ENCODE data around the gene DDX3X. TPM values are rescaled to one million over a fixed set of nuclear protein-coding genes. Genes with fewer than 3 reads are reported as not detected.

DDX3X gene
- total RNA-seq, 1 donor from 2014 or later, result 235 TPM

DNA sequence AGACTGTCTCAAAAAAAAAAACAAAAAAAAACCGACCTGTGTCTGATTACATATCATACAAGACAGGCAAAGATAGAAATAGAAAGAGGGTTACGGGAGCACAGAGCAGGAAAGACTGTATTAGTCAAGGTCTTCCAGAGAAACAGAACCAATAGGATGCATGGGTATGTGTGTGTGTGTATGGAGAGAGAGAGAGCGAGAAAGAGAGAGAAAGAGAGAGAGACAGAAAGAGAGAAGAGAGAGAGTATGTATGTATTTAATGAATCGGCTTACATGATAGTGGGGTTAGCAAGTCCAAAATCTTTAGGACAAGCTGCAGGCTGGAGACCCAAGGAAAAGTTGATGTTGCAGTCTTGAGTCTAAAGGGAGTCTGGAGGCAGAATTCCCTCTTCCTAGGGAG lies 7.5 kb upstream of the DDX3X start:
- DNase-seq (ENCODE audit: extremely low read depth, low read depth, low spot score), result no peak

DNA sequence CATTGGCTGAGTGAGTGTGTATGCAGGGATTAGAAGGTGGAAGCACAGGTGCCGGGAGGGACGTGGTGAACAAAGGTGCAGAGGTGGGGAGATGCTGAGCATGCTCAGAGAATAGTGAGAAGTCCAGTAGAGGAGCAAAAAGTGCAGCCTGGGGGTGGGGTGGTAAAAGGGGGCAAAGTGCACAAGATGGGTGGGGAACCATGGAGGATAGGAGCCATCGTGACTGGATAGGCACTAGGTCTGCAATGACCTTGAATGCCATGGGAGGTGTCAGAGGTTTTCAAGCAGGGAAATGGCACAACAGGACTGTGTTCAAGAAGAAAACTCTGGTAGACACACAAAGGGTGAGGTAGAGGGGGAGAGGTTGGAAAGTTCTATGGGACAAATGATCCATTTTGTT lies 6.6 kb upstream of the DDX3X start:
- no peak for DNase-seq (ENCODE audit: extremely low read depth, low read depth, low spot score)

DNA sequence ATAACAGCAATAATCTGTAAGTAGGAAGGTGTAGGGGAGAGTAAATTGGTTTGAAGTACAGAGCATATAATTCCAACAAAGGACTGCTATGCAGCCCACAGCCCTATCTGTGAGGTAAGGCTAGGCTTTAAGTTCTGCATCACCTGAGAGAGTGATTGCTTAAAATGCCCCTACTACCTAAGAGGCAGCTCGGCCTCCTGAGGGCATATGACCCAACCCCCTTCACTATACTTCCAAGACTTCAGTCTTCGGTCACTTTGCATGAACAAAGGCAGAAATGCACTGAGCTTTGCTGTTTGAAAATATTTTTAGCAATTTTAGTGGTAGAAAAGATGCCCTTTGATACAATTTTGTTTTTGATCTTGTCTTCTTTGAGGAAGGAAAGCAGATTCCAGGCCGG lies 4.9 kb upstream of the DDX3X start:
- no peak for DNase-seq (ENCODE audit: extremely low read depth, low read depth, low spot score)

DNA sequence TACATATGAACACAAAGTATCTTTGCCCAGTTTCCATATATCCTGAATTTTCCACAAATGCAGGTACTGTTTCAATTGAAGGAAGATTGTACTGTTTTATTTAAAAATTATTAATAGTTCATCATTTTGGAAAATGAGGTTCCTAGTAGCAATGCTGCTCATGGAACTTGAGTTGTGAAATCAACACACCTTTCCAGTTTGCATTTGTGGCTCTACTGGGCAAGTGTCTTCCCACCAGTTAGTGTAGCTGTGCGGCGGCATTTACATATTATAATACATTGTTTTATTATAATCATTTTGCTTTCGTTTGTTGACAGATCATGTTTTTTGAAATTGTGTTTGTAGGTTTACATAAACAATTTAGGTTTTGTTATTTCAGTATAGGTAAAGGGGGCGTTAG lies 2.0 kb upstream of the DDX3X start:
- no peak for DNase-seq (ENCODE audit: extremely low read depth, low read depth, low spot score)

DNA sequence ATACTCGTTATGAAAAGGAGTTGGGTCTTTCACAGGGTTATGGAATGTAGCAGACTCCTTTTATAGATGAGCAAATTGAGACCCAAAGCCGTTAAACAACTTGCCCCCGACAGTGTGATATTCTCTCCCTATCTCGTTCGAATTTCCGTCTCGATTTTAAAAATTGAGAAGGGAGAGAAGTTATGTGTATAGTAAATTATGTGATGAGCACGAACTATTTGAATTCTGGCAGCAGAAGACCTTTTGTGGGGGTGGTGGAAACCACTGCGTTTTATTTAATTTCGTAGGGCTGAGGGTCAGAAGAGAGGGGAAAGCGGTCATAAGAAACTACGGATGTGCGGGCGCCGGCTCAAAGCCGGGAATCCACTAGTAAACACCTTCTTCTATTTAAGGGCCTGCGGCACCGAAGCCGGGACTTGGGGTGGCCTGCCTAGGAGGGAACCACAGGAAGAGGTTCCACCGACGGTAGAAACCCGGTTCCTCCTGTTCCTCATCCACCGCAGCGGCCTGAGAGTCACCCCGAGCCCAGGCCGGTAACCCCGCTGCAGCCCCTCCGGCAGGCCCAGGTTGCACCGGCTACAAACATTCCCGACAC lies 1.5 kb upstream of the DDX3X start:
- DNase-seq (ENCODE audit: extremely low read depth, low read depth, low spot score), result no peak

DNA sequence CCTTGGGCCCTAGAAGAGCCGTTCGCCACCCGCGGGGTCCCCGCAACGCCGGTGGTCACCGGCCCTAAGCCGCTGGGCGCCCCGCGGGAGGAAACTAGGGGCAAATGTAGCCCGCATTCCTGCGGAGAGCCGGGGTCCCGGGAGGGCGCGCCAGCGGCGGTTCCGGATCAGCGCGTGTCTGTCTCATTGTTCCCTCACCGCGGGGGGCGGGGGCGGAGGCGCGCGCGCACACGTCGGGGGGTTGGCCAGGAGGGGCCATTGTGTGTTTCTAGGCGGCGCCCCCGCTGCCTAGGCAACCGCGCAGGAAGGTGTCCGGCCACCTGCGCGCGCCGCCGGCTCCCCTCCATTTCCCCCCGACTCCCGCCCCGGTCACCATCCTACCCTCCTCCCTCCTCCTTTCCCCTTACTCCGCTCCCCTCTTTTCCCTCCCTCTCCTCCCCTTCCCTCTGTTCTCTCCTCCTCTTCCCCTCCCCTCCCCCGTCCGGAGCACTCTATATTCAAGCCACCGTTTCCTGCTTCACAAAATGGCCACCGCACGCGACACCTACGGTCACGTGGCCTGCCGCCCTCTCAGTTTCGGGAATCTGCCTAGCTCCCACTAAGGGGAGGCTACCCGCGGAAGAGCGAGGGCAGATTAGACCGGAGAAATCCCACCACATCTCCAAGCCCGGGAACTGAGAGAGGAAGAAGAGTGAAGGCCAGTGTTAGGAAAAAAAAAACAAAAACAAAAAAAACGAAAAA lies 789 bp upstream of the DDX3X start:
- no peak for DNase-seq (ENCODE audit: extremely low read depth, low read depth, low spot score)

DNA sequence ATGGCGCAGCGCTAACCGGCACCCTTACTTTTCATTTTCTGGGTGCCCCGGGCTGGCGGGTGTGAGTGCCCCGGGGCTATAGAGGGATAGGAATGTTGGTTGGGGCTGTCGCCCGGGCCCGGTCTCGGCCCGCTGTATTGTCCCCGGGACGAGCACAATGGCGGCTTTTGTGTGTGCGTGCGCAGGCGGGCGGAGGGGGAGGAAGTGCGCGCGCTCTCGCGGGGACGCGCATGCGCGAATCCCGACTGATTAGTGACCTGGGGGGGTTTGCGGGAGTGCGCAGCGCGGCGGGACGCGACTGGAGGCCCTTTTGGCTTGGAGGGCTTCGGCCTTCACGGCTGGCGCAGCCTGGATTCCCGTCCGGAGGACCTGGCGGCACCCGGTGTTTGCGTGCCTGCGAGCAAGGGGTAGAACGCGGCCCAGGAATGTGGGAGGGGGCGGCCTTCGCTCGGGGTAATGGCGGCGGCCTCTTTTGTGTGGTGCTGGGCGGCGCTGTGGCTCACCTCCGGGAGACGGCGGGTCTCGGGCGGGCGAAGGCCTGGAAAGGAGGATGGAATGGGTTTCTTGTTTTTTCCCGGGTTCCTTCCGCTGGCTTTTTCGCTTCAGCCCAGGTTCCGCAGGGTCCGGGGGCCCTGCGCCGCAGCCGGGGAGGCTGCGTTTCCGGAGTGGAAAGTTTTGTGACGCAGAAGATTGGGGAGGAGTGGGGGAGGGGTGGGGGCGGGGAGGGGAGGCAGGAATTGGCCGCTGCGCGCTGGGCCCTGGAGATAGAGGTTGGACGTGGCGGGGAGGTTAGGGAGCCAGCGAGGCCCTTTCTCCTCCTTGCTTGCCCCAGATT lies 618 bp downstream of the DDX3X start:
- no peak for DNase-seq (ENCODE audit: extremely low read depth, low read depth, low spot score)

DNA sequence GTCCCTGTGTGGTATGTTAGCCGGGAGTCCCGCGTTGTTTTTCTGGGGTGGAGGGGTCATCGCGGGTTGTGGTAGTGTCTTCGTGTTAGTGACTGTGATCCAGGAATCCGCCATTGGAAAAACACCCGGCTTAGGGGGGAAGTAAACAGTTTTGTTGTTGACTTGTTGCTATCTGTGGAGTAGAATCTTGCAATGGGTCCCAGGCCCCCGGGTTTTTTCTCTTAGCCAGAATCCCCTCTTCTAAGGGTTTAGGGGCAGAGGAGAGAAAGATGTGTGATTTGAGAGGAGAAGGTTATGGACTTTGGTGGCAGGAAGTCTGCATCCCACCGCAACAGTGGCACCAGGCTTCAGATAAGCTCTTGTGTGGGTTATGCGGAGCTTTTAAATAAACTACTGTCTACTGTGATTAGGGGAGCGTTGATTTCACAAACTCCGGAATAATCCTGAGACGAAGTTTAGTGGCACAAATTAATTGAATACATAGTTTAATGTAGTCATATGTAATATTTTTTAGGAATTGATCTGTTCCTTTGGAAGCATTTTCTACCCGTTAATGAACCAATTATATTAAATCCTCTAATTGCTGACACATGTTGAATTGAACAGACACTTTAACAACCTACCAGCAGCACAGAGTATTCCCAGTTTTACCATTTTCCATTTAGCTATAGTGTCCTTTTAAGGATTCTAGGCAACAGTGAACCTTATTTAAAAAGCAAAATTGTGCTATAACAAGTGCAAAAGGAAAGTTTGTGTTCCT lies 1.4 kb downstream of the DDX3X start:
- DNase-seq (ENCODE audit: extremely low read depth, low read depth, low spot score), result no peak

DNA sequence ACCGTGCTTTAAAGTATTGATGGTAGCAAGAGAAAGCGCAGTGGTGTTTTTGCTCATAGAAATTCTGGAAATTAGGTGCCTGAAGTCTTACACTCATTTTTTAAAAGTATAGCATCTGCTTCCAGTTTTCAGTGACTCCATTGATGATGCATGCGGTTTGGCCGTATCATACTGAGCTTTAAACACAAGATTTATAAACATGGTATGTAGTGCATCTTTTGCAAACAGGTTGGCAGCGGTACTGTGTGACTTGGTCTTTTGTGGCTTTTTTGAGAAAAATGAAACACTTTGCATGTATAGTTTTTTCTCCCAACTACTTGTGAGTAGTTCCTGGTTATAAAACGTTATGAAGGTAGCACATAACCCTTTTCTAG lies 2.0 kb downstream of the DDX3X start:
- DNase-seq (ENCODE audit: extremely low read depth, low read depth, low spot score), result no peak

DNA sequence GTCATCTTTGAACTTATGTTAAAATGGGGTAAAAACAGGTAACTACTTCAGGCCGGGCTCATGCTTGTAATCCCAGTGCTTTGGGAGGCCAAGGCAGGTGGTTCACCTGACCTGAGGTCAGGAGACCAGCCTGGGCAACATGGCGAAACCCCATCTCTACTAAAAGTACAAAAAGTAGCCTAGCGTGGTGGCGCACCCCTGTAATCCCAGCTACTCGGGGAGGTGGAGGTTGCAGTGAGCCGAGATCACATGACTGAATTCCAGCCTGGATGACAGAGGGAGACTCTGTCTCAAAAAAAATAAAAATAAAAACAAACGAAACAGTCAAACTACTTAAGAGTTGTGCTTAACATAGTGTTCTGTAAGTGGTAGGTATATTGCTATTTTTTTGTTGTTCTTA lies 2.5 kb downstream of the DDX3X start:
- no peak for DNase-seq (ENCODE audit: extremely low read depth, low read depth, low spot score)

DNA sequence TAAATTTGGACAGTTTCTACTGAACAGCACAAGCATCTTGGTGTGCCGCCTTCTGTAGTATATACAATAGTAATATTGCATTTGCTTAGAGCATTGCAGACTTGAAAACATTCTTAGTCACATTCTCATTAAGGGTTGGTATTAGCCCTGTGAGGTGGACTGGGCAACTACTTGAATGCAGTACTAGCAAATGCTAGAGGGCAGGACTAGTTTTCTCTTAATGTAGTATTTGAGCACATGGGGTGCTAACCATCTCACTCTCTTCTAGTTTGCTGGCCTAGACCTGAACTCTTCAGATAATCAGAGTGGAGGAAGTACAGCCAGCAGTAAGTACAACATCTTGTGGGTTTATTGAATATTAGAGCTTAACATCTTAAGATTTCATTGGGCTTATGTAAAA lies 3.2 kb downstream of the DDX3X start:
- no peak for DNase-seq (ENCODE audit: extremely low read depth, low read depth, low spot score)

DNA sequence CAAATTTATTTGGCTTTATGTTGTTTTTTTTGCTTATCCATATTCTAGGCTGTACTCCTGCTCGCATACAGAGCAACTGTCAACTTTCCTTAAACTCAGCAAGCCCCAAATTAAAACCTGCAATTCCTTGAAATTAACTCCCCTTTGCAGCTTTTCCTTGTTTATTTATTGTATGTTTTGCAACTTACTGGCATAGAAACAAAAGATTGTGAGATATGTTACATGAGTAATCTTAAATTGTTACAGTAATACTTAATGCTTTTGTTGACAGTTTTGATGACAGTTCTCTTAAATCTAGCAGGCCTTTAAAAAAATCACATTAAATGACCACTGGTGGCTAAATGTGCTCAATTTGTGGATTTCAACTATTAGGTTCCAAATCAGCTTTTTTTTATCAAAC lies 4.5 kb downstream of the DDX3X start:
- no peak for DNase-seq (ENCODE audit: extremely low read depth, low read depth, low spot score)

DNA sequence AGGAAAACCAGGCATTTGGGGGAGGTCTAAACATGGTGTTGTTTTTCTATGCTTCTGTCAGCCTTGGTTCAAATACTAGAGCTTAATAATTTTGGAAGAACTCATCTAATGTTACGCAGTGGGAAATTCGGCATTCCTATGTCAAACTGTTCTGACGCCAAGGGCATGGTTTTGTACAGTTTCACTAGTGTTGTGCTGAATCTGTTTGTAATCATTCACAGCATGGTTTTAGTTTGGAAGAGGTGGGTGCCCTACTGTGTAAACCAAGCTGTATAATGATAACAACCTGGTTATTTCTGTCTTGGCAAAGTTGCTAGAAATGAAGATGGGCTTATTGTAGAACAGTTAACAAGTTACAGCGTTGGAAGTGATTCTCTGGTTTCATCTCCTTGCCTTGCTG lies 5.2 kb downstream of the DDX3X start:
- no peak for DNase-seq (ENCODE audit: extremely low read depth, low read depth, low spot score)

DNA sequence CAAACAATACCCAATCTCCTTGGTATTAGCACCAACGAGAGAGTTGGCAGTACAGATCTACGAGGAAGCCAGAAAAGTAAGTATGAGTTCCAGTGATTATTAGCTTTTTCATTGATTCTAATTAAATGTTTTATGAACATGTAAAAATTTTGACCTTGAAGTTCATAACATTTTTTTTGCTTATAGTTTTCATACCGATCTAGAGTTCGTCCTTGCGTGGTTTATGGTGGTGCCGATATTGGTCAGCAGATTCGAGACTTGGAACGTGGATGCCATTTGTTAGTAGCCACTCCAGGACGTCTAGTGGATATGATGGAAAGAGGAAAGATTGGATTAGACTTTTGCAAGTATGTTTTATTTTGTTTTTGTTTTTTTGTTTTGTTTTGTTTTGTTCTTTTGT lies 10.1 kb downstream of the DDX3X start:
- DNase-seq (ENCODE audit: extremely low read depth, low read depth, low spot score), result no peak

DNA sequence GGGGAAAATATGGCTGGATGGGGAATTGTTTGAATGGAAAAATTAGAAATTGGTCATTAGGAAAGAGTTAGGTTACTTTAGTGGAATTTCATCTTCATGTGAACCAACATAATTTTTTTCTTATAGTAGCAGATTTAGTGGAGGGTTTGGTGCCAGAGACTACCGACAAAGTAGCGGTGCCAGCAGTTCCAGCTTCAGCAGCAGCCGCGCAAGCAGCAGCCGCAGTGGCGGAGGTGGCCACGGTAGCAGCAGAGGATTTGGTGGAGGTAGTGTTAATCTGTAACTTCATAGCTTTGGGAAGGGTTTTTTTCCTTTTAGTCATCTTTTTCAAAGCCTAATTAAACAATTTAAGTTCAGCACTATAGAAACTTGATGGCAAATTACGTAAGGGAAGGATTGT lies 13.2 kb downstream of the DDX3X start:
- no peak for DNase-seq (ENCODE audit: extremely low read depth, low read depth, low spot score)

DNA sequence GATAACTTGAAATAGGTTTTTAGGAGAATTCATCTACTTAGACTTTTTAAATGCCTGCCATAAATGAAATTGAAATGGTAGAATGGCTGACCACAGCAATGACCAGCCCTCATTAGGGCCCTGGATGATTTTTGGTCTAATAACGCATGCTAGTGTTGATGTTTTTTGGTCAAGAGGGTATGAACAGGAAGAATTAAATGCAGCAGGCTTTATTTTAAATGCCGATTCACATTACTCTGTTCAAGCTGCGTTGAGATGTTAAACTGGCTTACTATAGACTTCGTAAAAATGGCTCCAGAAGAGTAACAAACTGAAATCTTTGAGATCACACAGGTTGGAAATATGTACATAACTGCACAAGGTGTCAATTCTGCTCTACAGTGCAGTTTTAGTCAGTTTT lies 14.6 kb downstream of the DDX3X start:
- DNase-seq (ENCODE audit: extremely low read depth, low read depth, low spot score), result no peak

DNA sequence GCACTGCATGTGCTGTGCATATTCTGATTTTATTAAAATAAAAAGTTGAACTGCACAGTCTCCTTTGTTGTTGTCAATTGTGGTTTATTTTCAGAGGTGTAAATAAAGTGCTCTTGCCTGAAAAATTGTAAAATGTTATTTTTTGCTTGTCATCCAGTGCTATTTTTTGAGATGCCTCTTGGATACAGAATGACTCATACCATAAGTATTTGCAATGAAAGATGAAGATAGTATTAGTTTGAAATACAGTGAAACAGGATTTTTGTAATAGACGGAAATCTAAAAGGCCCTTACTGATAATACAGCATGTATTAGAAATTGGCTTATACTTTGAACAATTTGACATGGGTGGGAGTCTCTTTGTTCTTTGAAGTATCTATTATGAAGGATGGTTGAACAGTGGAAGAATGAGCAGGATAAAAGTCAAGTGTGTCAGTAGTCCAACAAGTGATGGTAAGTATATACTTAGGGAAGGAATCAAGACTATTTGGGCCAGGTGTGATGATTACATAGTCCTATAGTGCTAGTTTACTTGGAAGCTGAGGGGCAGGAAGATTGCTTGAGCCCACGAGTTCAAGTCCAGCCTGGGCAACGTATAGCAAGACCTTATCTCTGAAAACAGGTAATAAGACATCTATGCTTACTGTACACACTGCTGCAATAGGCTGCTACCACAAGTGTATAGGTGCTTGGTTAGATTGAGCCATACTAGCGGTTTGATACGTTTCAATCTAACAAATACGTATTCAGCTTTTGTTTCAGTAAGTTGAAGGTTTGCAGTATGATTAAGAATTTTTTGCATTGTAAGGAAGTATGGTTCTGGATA lies 16.4 kb downstream of the DDX3X start:
- no peak for DNase-seq (ENCODE audit: extremely low read depth, low read depth, low spot score)

DNA sequence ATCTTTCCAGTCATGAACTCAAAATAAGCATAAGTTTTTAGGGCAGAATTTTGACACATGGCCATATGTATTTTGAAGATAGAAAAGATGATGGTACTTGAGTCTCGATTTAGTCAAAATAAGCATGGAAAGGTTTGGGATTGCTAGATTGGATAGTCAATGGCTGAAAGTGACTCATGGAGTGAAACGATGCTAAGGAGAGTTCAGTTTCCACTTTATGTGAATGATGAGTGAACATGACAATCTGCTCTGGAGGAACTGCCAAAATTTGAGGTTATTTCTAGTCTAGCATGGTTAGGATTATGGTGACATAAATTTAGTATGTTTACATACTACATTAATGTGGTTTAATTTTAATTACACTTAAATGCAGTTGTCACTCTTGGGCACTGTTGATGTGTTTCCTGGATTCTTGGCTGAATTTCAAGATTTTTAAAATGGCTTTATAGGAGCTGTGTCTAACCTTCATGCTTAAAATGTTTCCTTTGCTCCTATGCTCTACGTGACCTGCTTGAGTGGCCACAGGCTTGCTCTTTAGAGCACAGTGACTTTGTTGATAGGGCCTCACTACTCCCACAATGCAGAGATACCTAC lies 17.1 kb downstream of the DDX3X start:
- no peak for DNase-seq (ENCODE audit: extremely low read depth, low read depth, low spot score)

DNA sequence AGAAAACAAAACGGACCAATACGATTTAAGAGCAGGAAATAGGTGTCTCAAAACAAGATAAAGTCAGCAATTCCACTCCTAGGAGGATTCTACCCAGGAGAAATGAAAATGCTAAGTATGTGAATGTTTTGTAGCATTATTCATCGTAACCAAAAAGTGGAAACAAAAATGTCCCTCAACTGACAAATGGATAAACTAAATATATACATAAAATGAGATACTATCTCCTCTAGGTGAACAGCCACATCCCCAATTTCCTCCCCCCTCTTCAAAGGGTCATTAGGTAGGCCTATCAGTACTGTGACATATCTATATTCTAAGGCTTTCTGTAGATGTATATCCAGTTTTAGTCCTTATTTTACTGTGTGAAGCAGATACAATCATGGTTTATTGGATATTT lies 18.0 kb downstream of the DDX3X start:
- no peak for DNase-seq (ENCODE audit: extremely low read depth, low read depth, low spot score)

DNA sequence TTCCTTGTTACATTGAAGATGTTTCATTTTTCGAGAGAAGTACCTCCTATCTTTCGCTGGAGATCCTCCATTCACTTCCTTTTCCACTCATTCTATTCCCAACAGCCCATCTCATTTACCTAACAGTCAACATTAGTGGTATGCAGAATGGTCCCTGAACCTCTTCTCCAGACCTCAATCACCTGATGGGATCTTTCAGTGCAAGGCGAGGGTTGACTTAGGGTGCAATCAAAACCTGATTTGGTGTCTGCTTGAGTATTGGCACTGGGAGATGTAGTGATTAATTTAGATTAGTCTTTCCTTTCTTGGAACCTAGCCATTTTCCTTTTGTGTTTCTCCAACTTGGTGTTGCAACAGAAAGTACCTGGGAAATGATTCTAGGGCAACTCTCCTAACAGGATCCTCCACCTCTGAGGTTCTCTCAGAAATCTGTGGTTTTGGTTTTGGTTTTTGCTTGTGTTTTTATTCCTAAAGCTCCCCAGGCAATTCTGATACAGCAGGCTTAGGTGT lies 18.4 kb downstream of the DDX3X start:
- DNase-seq (ENCODE audit: extremely low read depth, low read depth, low spot score), result no peak
